HG02938 (cell line): ENCODE results near the gene KPNA6.
"Not testable (repeated sequence)": the region's sequence is repeated elsewhere in the genome, so short reads cannot be mapped to it uniquely, and the experiment has no call there.

Experiments used
- ATAC-seq: cut with Tn5 transposase; IDR thresholded peaks from one replicate; pipeline ENCODE4 v1.9.1; 2021; ENCODE audit warnings: mild to moderate bottlenecking, moderate library complexity; ENCODE audit not compliant: unreplicated experiment

The KPNA6 gene

DNA sequence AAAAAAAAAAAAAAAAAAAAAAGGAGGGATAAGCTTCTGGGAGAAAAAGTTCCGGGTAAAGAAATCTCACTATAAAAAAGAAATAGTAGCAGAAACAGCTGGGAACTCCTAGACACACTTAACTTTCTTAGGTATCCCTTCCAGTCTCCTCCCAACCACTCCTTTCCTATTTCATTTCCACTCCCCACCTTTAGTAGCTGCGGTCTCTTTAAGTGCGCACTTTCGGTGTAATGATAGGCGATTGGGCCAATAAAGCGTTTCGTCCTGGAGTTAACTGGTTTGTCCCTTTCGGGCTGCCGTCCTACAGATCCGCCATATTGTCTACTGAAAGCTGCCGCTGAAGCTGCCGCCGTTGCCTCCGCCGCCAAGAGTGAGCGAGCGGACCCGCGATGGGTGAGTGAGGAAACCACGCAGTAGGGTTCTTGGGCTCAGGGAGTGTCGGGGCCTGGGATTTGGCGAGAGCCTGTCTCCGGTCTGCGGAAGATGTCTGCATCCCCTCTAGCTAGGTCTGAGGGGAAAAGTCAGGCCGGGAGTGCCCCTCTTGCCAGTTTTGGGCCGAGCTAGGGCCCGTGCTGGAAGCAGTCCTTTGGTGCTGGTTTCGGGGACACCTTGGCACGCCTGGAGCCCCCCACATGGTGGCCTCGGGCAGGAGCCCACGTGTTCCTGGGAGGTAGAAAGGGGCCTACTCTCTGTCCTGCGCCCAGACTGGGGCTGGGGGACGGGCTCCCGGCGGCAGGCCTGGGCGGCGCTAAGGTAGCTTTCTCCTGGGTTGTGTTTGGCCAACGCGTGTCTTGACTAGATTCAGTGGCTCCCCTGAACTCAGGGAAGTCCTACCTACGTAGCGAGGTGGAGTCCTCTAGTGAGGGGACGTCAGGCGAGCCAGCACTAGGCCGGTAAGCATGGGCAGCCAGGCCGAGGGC, at the start of gene KPNA6:
TSS of gene KPNA6 (plus strand) at position 315 of the 920 bp plus-strand sequence. CDS start at position 390, 75 bp downstream.
- ATAC-seq = peak; percentile 77

DNA sequence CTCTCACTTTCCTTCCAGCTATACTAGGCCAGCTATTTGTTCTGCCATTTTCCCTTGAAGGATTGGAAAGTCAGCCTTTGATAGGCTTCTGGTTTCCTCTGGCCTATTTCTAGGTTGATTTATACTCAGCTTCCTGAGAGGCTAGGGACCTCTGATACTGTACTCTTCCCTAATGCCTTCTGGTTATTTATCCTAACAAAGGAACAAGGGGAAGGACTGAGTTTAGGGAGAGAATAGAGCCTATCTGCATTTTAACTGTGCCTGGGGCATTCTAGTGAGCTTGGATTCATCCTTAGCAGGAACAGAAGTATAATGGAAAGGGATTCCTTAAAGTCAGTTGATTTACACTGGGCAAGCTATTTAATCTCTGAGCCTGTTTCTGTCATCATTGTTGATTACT, 46.9 kb upstream of the KPNA6 start:
- no peak for ATAC-seq

DNA sequence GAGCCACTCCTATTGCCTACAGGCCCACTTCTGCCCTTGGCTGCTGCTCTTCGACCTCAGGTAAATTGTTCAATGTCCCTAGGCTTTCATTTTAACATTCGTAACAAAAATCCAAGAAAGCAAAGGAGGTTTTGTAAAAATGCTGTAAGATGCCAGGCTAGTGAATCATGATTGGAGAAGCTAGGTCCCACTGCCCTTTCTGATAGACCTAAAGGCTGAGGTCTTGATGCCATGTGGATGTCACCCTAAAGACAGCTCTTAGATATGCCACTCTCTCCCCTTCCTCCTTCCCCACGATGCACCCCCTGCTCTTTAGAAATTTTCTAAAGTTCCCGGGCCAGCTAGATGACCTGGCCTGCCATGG, 45.0 kb upstream of the KPNA6 start:
- ATAC-seq = no peak

- no peak for ATAC-seq
Measured at GRCh38 chr1:32063261-32063681, 44.6 kb upstream of the KPNA6 start.

DNA sequence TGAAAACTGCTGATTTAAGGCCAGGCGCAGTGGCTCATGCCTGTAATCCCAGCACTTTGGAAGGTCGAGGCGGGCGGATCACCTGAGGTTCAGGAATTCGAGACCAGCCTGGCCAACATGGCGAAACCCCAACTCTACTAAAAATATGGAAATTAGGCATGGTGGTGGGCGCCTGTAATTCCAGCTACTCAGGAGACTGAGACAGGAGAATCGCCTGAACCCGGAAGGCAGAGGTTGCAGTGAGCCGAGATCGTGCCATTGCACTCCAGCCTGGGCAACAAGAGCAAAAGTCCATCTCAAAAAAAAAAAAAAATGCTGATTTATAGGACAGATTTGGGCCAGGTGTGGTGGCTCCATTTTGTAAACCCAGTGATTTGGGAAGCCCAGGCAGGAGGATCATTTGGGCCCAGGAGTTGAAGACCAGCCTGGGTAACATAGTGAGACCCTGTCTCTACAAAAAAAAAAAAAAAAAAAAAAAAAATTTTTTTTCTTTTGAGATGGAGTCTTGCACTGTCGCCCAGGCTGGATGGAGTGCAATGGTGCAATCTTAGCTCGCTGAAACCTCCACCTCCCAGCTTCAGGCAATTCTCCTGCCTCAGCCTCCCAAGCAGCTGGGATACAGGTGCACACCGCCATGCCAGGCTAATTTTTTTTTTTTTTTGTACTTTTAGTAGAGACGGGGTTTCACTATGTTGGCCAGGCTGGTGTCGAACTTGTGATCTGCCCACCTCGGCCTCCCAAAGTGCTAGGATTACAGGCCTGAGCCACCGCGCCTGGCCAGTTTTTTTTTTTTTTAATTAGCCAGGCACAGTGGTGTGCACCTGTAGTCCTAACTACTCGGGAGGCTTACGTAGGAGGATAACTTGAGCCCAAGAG, 42.0 kb upstream of the KPNA6 start:
- ATAC-seq = not testable (repeated sequence)

DNA sequence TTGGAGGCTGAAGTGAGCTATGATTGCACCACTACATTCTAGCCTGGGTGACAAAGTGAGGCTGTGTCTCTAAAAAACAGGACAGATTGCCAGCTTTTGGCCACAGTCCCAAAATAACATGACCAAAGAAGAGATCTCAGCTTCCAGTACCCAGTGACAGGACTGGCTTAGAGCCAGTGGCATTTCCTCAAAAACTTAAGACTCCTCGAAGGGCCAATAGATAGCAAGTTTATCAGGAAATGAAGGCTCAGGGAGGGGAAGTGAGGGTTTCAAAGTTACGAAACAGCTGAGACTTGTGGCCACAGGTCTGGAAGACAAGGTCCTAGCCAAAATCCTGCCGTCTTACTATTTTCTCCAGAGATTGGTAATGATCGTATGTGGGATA, 41.4 kb upstream of the KPNA6 start:
- ATAC-seq = no peak

DNA sequence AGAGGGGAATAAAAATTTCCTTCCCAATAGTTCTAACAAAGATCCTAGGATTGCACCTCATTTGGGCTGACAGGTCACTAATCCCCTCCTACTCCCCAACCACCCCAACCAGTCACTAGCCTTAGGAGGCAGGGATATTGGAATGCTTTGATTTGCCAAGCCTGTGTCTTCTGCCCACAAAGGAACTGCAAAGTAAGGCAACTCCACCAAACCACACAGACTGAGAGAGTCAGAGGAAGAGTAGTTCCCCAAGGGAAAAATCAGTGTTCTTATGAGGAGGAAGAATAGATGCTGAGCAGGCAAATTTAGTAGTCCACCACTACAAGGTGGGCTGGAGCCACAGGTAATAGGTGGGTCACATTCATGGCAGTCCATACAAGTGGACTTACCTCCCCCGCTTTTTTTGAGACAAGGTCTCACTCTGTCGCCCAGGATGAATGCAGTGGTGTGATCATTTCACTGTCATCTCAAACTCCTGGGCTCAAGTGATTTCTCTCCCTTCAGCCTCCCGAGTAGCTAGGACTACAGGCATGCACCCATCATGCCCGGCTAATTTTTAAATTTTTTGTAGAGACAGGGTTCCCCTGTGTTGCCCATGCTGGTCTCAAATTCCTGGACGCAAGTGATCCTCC, 38.8 kb upstream of the KPNA6 start:
- no peak for ATAC-seq

- no peak for ATAC-seq
Measured at GRCh38 chr1:32071758-32072621, 35.9 kb upstream of the KPNA6 start.

DNA sequence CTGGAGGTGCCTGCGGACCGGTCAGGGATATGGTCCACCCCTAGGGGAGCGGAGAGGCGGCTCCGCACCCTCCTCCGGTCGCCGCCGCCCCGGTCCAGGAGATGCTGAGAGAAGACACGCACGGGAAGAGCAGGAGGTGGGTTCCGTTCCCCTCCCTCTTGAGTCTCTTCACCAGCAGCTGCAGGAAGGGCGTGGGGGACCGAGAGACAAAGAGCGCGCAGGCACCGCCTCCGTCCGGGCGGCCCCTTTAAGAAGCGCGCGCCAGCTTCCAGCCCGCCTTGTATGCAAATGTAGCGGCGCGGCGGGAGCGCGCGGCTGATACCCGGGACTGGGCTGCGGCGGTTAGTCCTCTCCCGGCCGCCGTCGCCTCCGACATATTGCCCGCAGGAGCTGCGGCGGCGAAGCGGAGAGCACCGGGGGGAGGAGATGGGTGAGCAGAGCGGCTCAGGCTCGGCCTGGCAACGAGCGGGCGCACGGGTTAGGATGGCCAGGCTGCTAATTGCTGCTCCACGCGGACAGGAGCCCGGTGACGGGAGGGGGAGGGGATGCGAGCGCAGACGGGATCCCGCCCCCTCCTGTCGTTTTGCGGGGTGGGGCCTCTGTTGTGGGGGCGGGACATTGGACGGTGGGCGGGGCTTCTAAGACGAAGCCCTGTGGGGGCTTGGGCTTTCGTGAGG, 35.1 kb upstream of the KPNA6 start, which contains the start of gene TMEM39B:
TSS of gene TMEM39B (plus strand) at position 318 of the 677 bp plus-strand sequence. CDS start at position 427, 109 bp downstream.
- ATAC-seq = peak; percentile 73

GRCh38 chr1:32073299-32074229, 34.3 kb upstream of the KPNA6 start:
- ATAC-seq = no peak

DNA sequence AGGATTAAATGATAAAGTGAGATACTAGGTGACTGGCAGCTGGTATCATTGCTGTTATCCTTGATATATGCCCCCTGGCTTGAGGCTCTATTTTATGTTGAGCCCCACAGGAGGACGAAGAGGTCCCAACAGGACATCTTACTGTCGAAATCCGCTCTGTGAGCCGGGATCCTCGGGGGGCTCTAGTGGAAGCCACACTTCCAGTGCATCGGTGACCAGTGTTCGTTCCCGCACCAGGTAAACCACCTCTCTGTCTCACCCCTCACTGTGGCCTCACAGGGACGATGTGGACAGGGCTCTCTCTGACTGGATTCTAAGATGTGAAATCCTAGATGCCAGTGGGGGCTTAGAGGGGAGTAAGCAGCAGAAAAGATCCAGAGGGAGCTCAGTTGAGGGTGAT, 33.0 kb upstream of the KPNA6 start:
- no peak for ATAC-seq

- ATAC-seq = no peak
Measured at GRCh38 chr1:32077451-32077850, 30.4 kb upstream of the KPNA6 start.

- no peak for ATAC-seq
Measured at GRCh38 chr1:32082022-32082421, 25.8 kb upstream of the KPNA6 start.

GRCh38 chr1:32086381-32086780, 21.5 kb upstream of the KPNA6 start:
- not testable (repeated sequence) for ATAC-seq

DNA sequence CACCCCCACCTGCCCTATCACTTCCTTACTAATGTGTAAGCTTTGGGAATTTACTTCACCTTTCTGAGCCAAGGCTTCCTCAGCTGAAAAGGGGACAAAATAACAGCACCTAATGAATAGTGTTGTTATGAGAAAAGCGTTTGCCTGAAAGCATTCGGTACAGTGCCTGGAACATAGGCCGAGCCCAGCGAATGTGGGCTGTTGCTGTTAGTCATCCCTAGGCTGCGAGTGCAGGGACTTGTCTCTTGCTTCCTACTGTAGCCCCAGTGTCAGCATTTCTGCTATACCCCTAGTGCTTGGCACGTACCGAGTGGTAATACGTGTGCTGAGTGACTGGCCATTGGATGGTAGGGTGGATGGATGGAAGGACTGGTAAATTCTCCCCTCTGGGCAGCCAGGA, 16.7 kb upstream of the KPNA6 start:
- no peak for ATAC-seq

- ATAC-seq = no peak
Measured at GRCh38 chr1:32091591-32091990, 16.3 kb upstream of the KPNA6 start.

DNA sequence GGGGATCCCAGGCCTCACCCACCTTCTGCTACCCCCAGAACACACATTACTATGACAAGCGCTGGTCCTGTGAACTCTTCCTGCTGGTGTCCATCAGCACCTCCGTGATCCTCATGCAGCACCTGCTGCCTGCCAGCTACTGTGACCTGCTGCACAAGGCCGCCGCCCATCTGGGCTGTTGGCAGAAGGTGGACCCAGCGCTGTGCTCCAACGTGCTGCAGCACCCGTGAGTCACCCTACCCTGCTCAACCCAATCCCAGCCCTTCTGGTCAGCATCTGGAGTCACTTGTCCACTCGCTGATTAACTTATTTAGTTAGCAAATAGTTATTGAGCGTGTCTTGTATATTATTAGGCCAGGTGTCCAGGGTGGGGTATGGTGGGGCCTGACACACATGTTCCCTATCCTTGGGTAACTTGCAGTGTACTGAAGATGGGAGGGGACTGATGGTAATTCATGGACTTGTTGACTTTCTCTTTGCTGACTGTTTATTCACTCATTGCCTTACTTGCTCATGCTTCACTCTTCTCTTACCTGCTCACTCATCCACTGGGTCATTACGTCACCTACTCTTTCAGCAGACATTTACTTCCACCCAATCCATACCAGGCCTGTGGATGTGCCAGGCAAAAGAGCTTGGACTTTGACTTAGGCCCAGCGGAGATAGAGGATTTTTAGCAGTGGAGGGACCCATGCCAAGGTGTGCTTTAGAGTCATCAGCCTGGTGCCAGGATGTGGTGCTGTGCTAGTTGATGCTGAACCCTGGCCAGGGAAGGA, 12.9 kb upstream of the KPNA6 start:
- no peak for ATAC-seq

DNA sequence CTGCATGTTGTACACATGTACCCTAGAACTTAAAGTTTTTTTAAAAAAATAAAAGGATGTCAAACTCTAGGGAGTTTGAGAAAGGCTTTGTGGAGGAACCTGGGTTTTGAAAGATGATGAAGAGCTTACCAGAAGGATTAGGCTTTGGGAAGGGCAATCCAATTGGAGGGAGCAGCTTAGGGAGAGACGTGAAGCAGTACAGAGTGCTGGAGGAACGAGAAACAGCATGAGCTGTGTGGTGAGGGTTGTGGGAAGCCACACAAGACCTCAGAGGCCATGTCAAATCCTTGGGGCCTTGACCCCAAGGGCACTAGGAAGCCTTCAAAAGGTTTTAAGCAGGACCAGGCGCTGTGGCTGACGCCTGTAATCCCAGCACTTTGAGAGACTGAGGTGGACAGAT, 8.4 kb upstream of the KPNA6 start:
- ATAC-seq = no peak
